Kidney (tissue), 14 donors: ENCODE results near the gene ALDH1A3. TPM values are rescaled to one million over a fixed set of nuclear protein-coding genes. Genes with fewer than 3 reads are reported as not detected.

ENCODE experiments used
- DNase-seq, 5 donors: peaks; one replicate each; pipeline ENCODE4 v3.0.0-alpha.2; 2013 to 2020
- FAIRE-seq: peaks from 2 replicates; lab custom pipeline; 2012; peaks lifted over from hg19 to GRCh38; lab: Jason Lieb, UNC
- H3K27ac ChIP-seq, 2 donors: one replicate each; pipeline ENCODE4 v1.7.0; 2013; ENCODE audit warnings: low read depth in 2 of 2, low read length in 2 of 2, inconsistent platforms in 1 of 2
- H3K27me3 ChIP-seq: one replicate; pipeline ENCODE4 v1.7.1; 2013; ENCODE audit warnings: low read length, inconsistent platforms; ENCODE audit not compliant: control insufficient read depth, insufficient read depth
- H3K36me3 ChIP-seq, 3 donors: one replicate each; pipeline versions ENCODE4 v1.7.0 to v1.7.1; 2013; ENCODE audit warnings: low read length in 3 of 3, control low read depth in 1 of 3, inconsistent platforms in 1 of 3; ENCODE audit not compliant: insufficient read depth in 3 of 3, control insufficient read depth in 2 of 3
- H3K4me1 ChIP-seq, 3 donors: one replicate each; pipeline versions ENCODE4 v1.7.0 to v1.7.1; 2013; ENCODE audit warnings: low read length in 3 of 3, inconsistent platforms in 1 of 3, low read depth in 1 of 3; ENCODE audit not compliant: control insufficient read depth in 2 of 3, insufficient read depth in 2 of 3
- H3K4me3 ChIP-seq, 3 donors: one replicate each; pipeline versions ENCODE4 v1.7.0 to v1.8.1; 2013; ENCODE audit warnings: low read length in 3 of 3, control low read depth in 1 of 3, inconsistent platforms in 1 of 3
- H3K9ac ChIP-seq, 3 donors: one replicate each; pipeline versions ENCODE4 v1.7.0 to v1.7.1; 2013; ENCODE audit warnings: low read length in 3 of 3, control low read depth in 1 of 3, inconsistent platforms in 1 of 3
- H3K9me3 ChIP-seq, 3 donors: one replicate each; pipeline versions ENCODE4 v1.7.0 to v1.7.1; 2013; ENCODE audit warnings: low read length in 3 of 3, control low read depth in 1 of 3, inconsistent platforms in 1 of 3; ENCODE audit not compliant: control insufficient read depth in 2 of 3, insufficient read depth in 1 of 3
- CTCF ChIP-seq: IDR thresholded peaks from 3 replicates; pipeline ENCODE4 v1.5.1; 2012; ENCODE audit warnings: mild to moderate bottlenecking, moderate library complexity, borderline replicate concordance; ENCODE audit not compliant: insufficient read depth; ENCODE audit errors: extremely low read depth
- intact Hi-C: fragments of 100-400 bp; cut with DNase I; formaldehyde crosslinking; loops from one replicate; pipeline ENCODE4 v1.11.1; 2022
- polyA plus RNA-seq: library from polyadenylated mRNA; stranded (reverse); fragments of 350-450 nt; fragmentation: Illumina TruSeq; extraction: RNeasy Lipid Tissue Mini Kit (QIAGEN cat#74804); gene quantifications from one replicate; pipeline ENCODE4 v1.2.3, GENCODE V29; 2014; ENCODE audit warnings: low read depth, low replicate concordance; ENCODE audit not compliant: insufficient read depth
- total RNA-seq: library from RNA; stranded (reverse); fragmentation: NEBNext Ultra II Directional; extraction: Animal tissue kit (Norgen Biotek cat#: 25700); gene quantifications from one replicate; pipeline ENCODE4 v1.2.1, GENCODE V29; 2021
- donor health status: control.
- donor health status: control.
- donor health status: control.
- donor health status: control.
- donor health status: control.
- donor health status: DM: yes; HTN: yes; CAD: no.
- donor health status: Normal renal cell carcinoma (clear cell type).

ALDH1A3 gene
- total and polyA plus RNA-seq, 2 donors from 2014 or later, result 5.4 to 19.6 TPM

GRCh38 chr15:100948430-100948762 lies 68.8 kb downstream of the ALDH1A3 start:
- intact Hi-C loops, result no loop called here
- Histone ChIP-seq H3K27ac (no peak overlapping the region), H3K9ac (no peak overlapping the region), H3K9me3 (no peaks in the 10 kb centered on the region), H3K36me3 (no peaks in the 10 kb centered on the region), H3K4me3 (no peak overlapping the region), H3K27me3 (no peaks in the 10 kb centered on the region), H3K4me1 (peaks cover 0 to 2% (median 0%) of the 10 kb centered on the region in 3 donors)
- DNase-seq, result no peak
- no peak for FAIRE-seq
- TF ChIP-seq CTCF, result no peak

GRCh38 chr15:100949691-100950090 lies 70.1 kb downstream of the ALDH1A3 start:
- TF ChIP-seq CTCF, result no peak
- H3K9ac ChIP-seq, result no peak overlapping the region
- no peak overlapping the region for H3K27ac ChIP-seq
- no peak for FAIRE-seq
- H3K9me3 ChIP-seq, result no peaks in the 10 kb centered on the region
- H3K4me3 ChIP-seq, result no peak overlapping the region
- intact Hi-C loops, result no loop called here
- no peaks in the 10 kb centered on the region for H3K4me1 ChIP-seq
- no peaks in the 10 kb centered on the region for H3K27me3 ChIP-seq
- DNase-seq, result no peak
- H3K36me3 ChIP-seq, result no peaks in the 10 kb centered on the region

- no peaks in the 10 kb centered on the region for H3K36me3 ChIP-seq
- no peak overlapping the region for H3K4me3 ChIP-seq
- no peaks in the 10 kb centered on the region for H3K9me3 ChIP-seq
- no peaks in the 10 kb centered on the region for H3K4me1 ChIP-seq
- no peaks in the 10 kb centered on the region for H3K27me3 ChIP-seq
- H3K27ac ChIP-seq, result no peak overlapping the region
- FAIRE-seq (no peak), DNase-seq (no peak)
- TF ChIP-seq CTCF, result no peak
- H3K9ac ChIP-seq, result no peak overlapping the region
- intact Hi-C loops, result no loop called here
These were observed 72.3 kb downstream of the ALDH1A3 start for GRCh38 chr15:100951965-100952364.

GRCh38 chr15:100952566-100952965 lies 72.9 kb downstream of the ALDH1A3 start:
- Histone ChIP-seq H3K27ac (no peak overlapping the region), H3K36me3 (no peaks in the 10 kb centered on the region), H3K27me3 (no peaks in the 10 kb centered on the region), H3K4me3 (no peak overlapping the region), H3K9me3 (no peaks in the 10 kb centered on the region), H3K9ac (no peak overlapping the region), H3K4me1 (no peaks in the 10 kb centered on the region)
- FAIRE-seq (no peak), DNase-seq (peak in 1 of 5 donors; percentile 59)
- intact Hi-C loops, result no loop called here
- no peak for TF ChIP-seq CTCF
